HepG2 (cell line): ENCODE results near the gene CLRN3. TPM values are rescaled to one million over a fixed set of nuclear protein-coding genes. Genes with fewer than 3 reads are reported as not detected.

Experiments used
- ATAC-seq: fragments of 200-7000 bp; cut with Tn5 transposase; 3 replicates; pipeline ENCODE4 v1.9.1; 2020; ENCODE audit warnings: mild to moderate bottlenecking, moderate library complexity
- BruUV-seq: library from RNA; stranded (reverse); fragments of 400-500 nt; replicated peaks from 2 replicates; lab custom pipeline; 2021; lab: Mats Ljungman, UMichigan
- CTCF ChIA-PET: fragments of 300-600 bp; formaldehyde crosslinking; extraction: SDS; loops from one replicate; lab custom pipeline; 2021; ENCODE audit warnings: low total read pairs, inconsistent platforms, low intra/inter-chr PET ratio; lab: Yijun Ruan, JAX
- POLR2A ChIA-PET: fragments of 350-600 bp; sonication (Branson Sonifier 250); formaldehyde crosslinking; loops from one replicate; lab custom pipeline; 2020; ENCODE audit warnings: antibody characterized with exemption, inconsistent platforms; lab: Yijun Ruan, JAX
- DNase-seq: peaks from one replicate; pipeline ENCODE4 v3.0.0-alpha.2; 2015; ENCODE audit warnings: low spot score
- FAIRE-seq: peaks from 3 replicates; lab custom pipeline; 2011; peaks lifted over from hg19 to GRCh38; lab: Jason Lieb, UNC
- H2AFZ ChIP-seq: one replicate; pipeline ENCODE4 v1.6.1; 2011; ENCODE audit warnings: low read length, inconsistent platforms
- H3K27ac ChIP-seq: fragments of 300-600 bp; 3 replicates; pipeline ENCODE4 v1.8.0; 2011; ENCODE audit warnings: mixed run types, mild to moderate bottlenecking, mixed read lengths, low read length, inconsistent platforms; ENCODE audit not compliant: insufficient read depth; ENCODE audit errors: extremely low read length
- H3K27me3 ChIP-seq, 2 experiments: fragments of 200-600 bp in 1 of 2; 2 replicates in 1 of 2; 3 replicates in 1 of 2; pipeline versions ENCODE4 v1.6.0 to v1.8.0; 2011; ENCODE audit warnings: low read length in 2 of 2, mild to moderate bottlenecking in 2 of 2, moderate library complexity in 2 of 2, inconsistent platforms in 1 of 2; ENCODE audit not compliant: insufficient read depth in 2 of 2, control insufficient read depth in 1 of 2
- H3K36me3 ChIP-seq, 2 experiments: fragments of 200-600 bp in 1 of 2; replicated peaks in 1 of 2; 2 replicates in 1 of 2; 3 replicates in 1 of 2; pipeline versions ENCODE4 v1.5.1 to v1.8.0; 2011; ENCODE audit warnings: low read length in 2 of 2, inconsistent platforms in 1 of 2; ENCODE audit not compliant: insufficient read depth in 2 of 2, control insufficient read depth in 1 of 2
- H3K4me1 ChIP-seq: 2 replicates; pipeline ENCODE4 v1.5.1; 2012; ENCODE audit warnings: low read length, inconsistent platforms; ENCODE audit not compliant: insufficient read depth
- H3K4me2 ChIP-seq: 2 replicates; pipeline ENCODE4 v1.6.0; 2011; ENCODE audit warnings: low read depth, low read length, inconsistent platforms
- H3K4me3 ChIP-seq, 3 experiments: fragments of 200-600 bp in 1 of 3; sonication (generic), shearing (Covaris generic) in 1 of 3; replicated peaks in 1 of 3; 2 replicates each; pipeline ENCODE4 v1.5.1; 2011 to 2016; ENCODE audit warnings: low read length in 3 of 3, inconsistent platforms in 2 of 3, low read depth in 2 of 3, mild to moderate bottlenecking in 2 of 3, control low read depth in 1 of 3, mixed read lengths in 1 of 3; ENCODE audit not compliant: insufficient read depth in 1 of 3
- H3K79me2 ChIP-seq: one replicate; pipeline ENCODE4 v1.6.1; 2011; ENCODE audit warnings: low read length, inconsistent platforms; ENCODE audit not compliant: insufficient read depth
- H3K9ac ChIP-seq: 2 replicates; pipeline ENCODE4 v1.6.0; 2011; ENCODE audit warnings: mild to moderate bottlenecking, low read depth, low read length, inconsistent platforms; ENCODE audit not compliant: insufficient read depth
- H3K9me3 ChIP-seq: 2 replicates; pipeline ENCODE4 v1.5.1; 2012; ENCODE audit warnings: mild to moderate bottlenecking, low read length
- H4K20me1 ChIP-seq: 2 replicates; pipeline ENCODE4 v1.6.0; 2011; ENCODE audit warnings: inconsistent platforms, mild to moderate bottlenecking, low read length, moderate library complexity; ENCODE audit not compliant: insufficient read depth
- HNF4G ChIP-seq, 2 experiments: sonication (generic) in 1 of 2; formaldehyde crosslinking in 1 of 2; IDR thresholded peaks; 2 replicates each; pipeline versions ENCODE4 v1.4.0 to v1.6.1; 2011 to 2020; ENCODE audit warnings: borderline replicate concordance in 2 of 2, low read depth in 2 of 2, mild to moderate bottlenecking in 2 of 2, low read length in 1 of 2, missing genetic modification reagents in 1 of 2, moderate library complexity in 1 of 2
- TP53 ChIP-seq: sonication (generic); formaldehyde crosslinking; conservative IDR thresholded peaks from 2 replicates; pipeline ENCODE4 v1.4.0; 2020; ENCODE audit warnings: missing genetic modification reagents
- ZNF687 ChIP-seq: sonication (generic); formaldehyde crosslinking; IDR thresholded peaks from 2 replicates; pipeline ENCODE4 v1.5.1; 2020; ENCODE audit warnings: mild to moderate bottlenecking, missing genetic modification reagents, moderate library complexity
- WGBS: methylation state at CpG from one replicate; pipeline ENCODE4 v1.1.6; 2017; ENCODE audit warnings: low lambda C conversion rate; 5-methylcytosine and 5-hydroxymethylcytosine counted together
- in situ Hi-C: cut with HindIII; loops from 2 replicates; pipeline ENCODE4 v1.10.0; 2017; ENCODE audit warnings: low pct_unique_long_range_greater_than_20kb; ENCODE audit not compliant: extremely low pct_ligation_motif_present
- intact Hi-C: fragments of 100-400 bp; cut with micrococcal nuclease; formaldehyde crosslinking; loops from one replicate; pipeline ENCODE4 v1.10.0; 2022; ENCODE audit not compliant: unreplicated experiment
- polyA plus RNA-seq, 8 experiments: library from polyadenylated mRNA; depleted of rRNA in 3 of 8; stranded (reverse) in 7 of 8; unstranded in 1 of 8; fragments of >200 nt; fragmentation: Illumina TruSeq in 4 of 8; extraction: Trizol in 4 of 8; gene quantifications; 2 replicates each; pipeline versions ENCODE4 v1.2.1 to v1.2.3, GENCODE V29; 2011 to 2016; ENCODE audit warnings: low read depth in 4 of 8, missing spikeins in 1 of 8, mixed read lengths in 1 of 8; ENCODE audit not compliant: insufficient read depth in 1 of 8
- total RNA-seq, 5 experiments: library from RNA; depleted of rRNA; stranded (reverse); fragments of >200 nt; fragmentation: Illumina TruSeq; extraction: Trizol; gene quantifications; 2 replicates each; pipeline ENCODE4 v1.2.3, GENCODE V29; 2016; ENCODE audit warnings: low read depth in 1 of 5

CLRN3 gene
- total and polyA plus RNA-seq, 2 of the 13 experiments (the other 11 are each of a cell fraction or from before 2014, with no cell fraction given): not detected

- Histone ChIP-seq H3K79me2 (no peaks in the 10 kb centered on the region), H3K4me3 (no peak overlapping the region), H3K9me3 (peaks cover 26% of the 10 kb centered on the region), H3K27me3 (no peaks in the 10 kb centered on the region), H2AFZ (no peak overlapping the region), H3K36me3 (no peaks in the 10 kb centered on the region), H3K9ac (no peak overlapping the region), H3K4me2 (no peak overlapping the region), H4K20me1 (no peaks in the 10 kb centered on the region), H3K27ac (no peak overlapping the region), H3K4me1 (peaks cover 22% of the 10 kb centered on the region)
- no TSS peak for BruUV-seq
- TF ChIP-seq HNF4G (IDR thresholded peaks at IDR 0.05; ENCODE audit: borderline replicate concordance, low read depth, low read length) (no peak), HNF4G (CRISPR knock-in tag; IDR thresholded peaks at IDR 0.05; ENCODE audit: borderline replicate concordance, low read depth) (no peak), TP53 (CRISPR knock-in tag) (peak; percentile 97), ZNF687 (CRISPR knock-in tag) (no peak)
- ChIA-PET CTCF (no interaction called here), POLR2A (no interaction called here)
- in situ Hi-C loops: loop anchor here (25.0 kb wide), 1 partner anchor 626 kb away; no protein-coding TSS in a partner anchor
- no peak for ATAC-seq
- FAIRE-seq: no peak
- intact Hi-C loops: no loop called here
- WGBS: 29% methylated on average over 6 of the region's 6 CpGs
- no peak for DNase-seq
Observed at GRCh38 chr10:127863231-127863825, 29.4 kb downstream of the CLRN3 start.
